KBM-7 (cell line): ENCODE results near the gene IRF9.
"Not testable (repeated sequence)": the region's sequence is repeated elsewhere in the genome, so short reads cannot be mapped to it uniquely, and the experiment has no call there.

Source experiments
- DNase-seq: peaks from one replicate; pipeline ENCODE4 v3.0.0-alpha.2; 2015
- in situ Hi-C: fragments of 300-500 bp; cut with MboI; formaldehyde crosslinking; loops from 2 replicates; pipeline ENCODE4 v1.14.3; 2020; ENCODE audit warnings: low sequenced_read_pairs, low pct_unique_long_range_greater_than_20kb, mixed read lengths

Gene IRF9

DNA sequence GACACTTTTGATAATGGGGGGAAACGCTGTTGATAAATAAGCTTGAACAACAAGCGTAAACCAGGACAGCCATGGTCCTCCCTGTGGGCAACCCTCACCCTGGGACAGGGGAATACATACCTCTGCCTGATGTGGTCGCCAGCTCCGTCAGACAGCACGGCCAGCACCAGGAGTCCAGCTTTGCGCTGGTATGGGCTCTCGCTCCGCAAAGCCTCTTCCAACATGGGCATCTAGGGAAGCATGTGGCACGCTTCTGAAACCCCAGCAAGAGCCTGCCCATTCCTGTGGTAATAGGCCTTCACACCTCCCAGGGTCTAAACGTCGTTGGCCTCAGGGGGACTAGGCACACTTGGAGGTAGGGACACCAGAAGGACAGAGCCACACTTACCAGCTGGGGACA lies 24.7 kb downstream of the IRF9 start:
- in situ Hi-C loops = no loop called here
- DNase-seq = no peak

DNA sequence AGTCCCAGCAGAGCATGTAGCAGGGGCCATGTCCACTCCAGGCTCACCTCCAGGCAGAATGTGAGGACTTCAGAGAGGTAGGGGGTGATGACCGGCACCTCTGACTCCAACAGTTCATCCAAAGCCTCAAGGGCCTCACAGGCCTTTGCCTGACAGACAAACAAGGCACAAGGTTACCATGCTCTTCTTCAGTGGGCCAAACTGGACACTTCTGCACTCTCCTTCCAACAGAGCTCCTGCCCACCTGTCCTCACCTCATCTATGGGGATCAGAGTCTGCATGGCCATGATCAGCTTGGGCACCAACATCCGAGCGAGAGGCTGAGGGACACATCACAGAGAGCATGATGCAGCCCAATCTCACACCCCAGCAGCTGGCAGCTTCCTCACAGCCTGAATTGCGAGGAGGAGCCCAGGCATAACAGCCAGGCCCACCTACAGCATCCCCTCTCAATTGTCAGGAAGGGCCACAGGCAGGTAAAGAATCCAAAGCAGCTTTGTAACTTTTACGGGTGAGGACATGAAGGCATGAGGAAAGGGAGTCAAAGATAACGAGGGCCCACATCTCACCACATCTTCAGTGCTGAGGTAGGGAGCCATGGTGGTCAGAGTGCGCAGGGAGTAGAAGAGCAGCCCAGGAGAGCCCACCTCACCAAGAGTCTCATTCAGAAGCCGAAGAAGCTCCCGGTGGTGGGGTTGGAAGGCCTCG lies 25.9 kb downstream of the IRF9 start:
- in situ Hi-C loops = no loop called here
- no peak for DNase-seq

DNA sequence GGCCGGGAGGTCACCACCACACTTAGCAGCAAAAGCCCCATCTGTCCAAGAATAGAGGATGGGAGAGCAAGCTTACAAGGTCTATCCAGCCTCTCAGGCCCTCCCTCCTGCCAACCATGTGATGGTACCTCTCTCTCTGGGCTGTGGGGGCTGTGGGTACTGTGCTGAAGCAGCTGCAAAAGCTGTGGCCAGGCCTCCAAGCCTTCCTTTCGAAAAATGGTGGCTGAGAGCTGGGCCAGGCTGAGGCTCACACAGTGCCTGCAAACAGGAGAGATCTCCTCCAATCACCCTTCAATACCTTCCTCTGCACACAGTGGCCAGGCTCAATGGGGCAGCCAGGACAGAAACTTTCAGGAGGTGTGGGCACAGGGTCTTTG lies 26.5 kb downstream of the IRF9 start:
- in situ Hi-C loops = no loop called here
- no peak for DNase-seq

DNA sequence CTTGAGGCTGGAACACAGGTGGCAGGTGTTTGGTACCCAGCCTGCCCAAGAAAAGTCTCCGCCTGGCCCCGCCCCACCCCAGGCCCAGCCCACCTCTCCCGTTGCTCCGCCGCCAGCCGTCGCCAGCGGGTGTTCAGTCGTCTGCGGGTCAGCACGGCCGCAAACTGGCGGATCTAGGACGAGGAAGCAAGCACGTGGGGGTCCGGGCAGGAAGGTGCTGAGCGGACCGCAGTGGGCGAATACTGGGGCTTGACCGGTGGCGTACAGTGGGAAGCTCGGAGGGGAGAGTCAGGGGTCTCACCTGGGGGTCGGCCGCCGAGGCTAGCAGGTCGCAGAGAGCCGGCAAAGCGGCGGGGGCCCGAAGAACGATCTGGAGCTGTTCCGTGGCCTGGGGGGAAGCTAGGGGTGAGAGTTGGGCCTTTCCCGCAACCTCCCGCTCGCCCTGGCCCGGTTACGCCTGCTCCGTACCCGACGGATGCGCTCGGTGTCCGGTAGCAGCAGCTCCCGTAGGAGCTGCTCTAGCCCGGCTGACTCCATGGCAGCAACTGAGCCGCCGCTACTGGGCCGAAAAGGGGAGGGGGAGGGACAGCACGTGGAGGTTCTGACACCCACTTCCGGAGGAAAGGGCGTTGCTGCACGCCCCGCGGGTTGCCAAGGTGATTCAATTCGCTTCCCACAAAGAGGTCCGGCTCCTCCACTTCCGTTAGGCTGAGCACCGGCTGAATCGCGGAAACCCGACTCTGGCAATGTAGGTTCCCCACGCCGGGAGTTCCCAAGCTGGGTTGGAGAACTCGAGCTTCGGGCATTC lies 27.4 kb downstream of the IRF9 start, which contains the start of gene IPO4:
IPO4 (minus strand) TSS at position 566 of the 808 bp plus-strand sequence; CDS start at position 537, 29 bp downstream.
- in situ Hi-C loops = no loop called here
- DNase-seq = peak; percentile 96

DNA sequence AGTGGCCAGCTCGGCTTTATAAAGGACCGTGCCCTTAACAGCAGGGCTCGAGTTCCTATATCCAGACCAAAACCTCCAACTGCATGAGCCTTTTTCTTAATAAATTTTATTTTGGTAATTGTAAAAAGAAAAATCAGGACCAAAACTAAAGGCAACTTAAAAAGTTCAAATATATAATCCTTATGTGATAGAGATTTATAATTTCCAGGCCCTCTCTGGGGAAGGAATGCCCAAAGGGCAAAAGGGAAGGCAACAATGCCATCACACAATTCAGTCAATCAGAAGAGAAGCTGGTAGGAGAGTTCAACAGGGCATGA lies 28.0 kb downstream of the IRF9 start:
- in situ Hi-C loops = no loop called here
- no peak for DNase-seq

DNA sequence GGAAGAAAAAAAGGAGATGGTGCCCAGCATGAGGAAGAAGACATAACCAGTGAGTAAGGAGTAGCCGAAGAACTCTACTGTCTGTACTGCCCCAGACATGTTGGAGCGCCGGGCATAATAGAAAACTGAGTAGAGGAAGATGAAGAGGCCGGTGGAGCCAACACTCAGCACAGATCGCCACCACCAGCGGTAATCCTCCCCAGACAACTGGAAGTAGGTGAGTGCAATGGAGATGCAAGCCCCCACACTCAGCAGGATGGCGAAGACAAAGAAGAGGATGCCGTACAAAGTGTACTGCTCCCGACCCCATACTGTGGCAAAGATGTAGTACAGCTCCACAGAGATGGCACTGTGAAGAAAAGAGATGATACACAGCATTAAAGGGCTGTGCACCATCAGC lies 28.4 kb downstream of the IRF9 start:
- in situ Hi-C loops = no loop called here
- DNase-seq = no peak

DNA sequence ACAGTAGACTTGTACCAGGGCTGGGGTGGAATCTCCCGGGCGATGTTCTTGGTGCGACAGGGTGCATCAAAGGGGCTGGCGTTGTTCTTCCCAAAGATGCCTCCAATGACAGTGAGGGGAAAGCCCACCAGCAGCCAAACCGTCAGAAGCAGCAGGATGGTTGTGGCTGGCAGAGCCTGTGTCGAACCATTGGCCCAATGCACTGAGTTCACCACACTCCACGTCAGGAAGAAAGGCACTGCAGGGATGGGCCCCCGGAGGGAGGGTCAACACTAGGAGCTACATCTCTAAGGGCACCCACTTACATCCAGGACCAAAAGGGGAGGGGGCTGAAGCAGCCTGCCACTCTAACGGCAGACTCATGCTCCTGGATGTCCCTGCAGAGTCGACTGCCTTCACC lies 29.4 kb downstream of the IRF9 start:
- in situ Hi-C loops = no loop called here

DNA sequence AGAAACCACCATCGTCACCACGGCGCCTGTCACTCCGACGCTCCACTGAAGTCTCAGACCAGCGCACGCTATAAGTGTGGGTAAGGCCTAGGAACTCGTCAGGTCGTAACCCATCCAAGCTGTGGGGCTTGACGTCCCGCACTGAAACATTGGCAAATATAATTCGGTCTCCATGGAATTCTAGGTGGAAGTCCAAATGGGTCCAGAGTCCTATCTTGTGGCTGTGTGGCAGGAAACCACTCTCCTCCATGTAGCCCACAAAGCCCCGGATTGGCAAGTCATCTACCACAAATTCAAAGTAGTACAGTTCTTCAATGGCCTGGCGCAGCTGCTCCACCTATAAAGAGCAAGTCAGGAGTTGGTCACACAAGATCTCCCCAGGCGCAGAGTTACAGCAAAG lies 31.9 kb downstream of the IRF9 start:
- in situ Hi-C loops = no loop called here
- DNase-seq = no peak

More for the DNA sequence above, 29.4 kb downstream of the IRF9 start:
- no peak for DNase-seq

DNA sequence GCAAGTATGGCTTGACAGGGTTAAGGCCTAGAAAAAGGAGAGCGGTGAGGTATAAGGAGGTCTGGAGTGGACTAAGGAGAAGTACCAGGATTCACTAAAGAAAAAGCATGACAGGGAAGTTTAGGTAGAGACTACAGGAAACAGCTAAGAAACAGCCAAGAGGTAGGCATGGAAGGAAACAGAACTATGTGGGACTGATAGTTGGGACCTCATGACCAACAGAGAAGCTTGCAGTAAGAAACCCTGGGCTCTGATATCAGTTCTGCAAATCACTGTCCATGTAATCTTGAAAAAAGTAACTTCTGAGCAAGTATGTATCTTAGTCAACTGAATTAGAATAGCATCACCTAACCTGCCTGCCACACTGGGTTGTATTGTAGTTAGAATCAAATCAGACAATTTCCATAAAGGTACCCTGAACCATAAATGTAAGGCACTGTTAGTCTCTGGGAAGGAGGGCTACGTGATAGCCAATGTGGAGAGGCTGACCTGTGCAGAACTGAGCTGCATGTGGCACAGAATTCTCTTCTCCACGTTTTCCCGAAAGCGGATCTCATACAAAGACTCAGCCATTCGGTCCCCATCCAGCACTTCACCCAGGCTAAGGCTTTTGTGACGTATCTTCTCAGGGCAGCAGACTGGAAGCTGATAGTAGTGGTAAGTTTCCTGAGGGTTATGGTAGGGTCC lies 33.3 kb downstream of the IRF9 start:
- in situ Hi-C loops = no loop called here
- no peak for DNase-seq

DNA sequence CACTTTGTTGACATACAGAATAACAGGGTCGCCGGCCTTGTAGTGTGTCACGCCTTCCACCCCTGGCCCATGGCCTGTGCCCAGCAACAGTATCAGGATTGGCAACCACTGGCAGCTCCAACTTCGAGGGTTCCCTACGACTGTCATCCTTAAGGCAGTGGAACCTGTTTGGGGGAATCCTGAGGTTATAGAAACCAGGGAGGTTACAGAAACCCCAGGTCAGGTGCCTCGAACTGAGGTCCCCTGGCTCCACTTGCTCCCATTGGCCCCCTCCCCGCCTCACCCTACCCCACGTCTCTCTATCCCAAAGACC lies 33.8 kb downstream of the IRF9 start:
- in situ Hi-C loops = no loop called here
- no peak for DNase-seq

DNA sequence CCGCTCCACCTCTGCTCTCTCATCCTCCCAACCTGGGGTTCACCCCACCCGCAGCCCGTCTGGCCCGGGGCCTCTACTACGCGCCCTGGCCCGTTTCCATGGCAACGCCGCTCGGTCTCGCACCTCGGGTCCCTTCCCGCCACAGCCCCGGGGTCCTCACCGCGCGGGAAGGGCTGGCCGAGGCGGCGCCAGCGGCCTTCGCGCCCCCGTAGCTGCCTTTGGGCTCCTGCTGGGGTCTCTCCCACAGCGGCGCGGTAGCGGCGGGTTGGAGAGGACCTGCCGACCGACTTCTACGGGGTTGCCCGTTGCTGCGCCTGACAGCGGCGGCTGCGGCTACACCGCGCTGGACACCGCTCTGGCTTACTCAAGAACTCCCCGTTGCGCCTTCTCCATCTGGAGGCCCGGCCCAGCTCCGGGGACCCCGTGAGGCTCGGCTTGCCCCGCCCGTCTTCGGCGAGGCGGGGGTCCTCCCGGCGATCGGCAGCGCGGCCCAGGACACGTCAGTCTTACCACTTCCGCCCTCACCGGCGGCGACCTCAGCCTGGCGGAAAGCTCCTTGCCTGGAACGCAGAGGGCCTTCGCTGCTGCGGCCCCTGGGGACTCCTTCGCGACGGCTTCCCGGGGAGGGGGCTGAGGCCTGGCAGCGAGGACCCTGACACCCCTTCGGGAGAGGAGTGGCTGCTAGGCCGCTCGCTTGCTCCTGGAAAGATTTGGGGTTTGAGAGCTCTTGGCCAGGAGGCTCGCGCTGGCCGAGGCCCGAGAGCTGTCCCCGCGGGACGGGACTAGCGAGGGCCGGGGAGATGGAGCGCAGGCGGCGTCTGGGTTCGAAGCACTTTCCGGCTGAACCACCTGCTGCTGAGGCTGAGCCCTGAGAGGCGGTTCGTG lies 34.4 kb downstream of the IRF9 start, which contains the start of gene TM9SF1:
TM9SF1 (minus strand) TSS at position 256 of the 885 bp plus-strand sequence. CDS start 422 bp downstream, outside the sequence.
- in situ Hi-C loops = no loop called here
- peak; percentile 89 for DNase-seq

DNA sequence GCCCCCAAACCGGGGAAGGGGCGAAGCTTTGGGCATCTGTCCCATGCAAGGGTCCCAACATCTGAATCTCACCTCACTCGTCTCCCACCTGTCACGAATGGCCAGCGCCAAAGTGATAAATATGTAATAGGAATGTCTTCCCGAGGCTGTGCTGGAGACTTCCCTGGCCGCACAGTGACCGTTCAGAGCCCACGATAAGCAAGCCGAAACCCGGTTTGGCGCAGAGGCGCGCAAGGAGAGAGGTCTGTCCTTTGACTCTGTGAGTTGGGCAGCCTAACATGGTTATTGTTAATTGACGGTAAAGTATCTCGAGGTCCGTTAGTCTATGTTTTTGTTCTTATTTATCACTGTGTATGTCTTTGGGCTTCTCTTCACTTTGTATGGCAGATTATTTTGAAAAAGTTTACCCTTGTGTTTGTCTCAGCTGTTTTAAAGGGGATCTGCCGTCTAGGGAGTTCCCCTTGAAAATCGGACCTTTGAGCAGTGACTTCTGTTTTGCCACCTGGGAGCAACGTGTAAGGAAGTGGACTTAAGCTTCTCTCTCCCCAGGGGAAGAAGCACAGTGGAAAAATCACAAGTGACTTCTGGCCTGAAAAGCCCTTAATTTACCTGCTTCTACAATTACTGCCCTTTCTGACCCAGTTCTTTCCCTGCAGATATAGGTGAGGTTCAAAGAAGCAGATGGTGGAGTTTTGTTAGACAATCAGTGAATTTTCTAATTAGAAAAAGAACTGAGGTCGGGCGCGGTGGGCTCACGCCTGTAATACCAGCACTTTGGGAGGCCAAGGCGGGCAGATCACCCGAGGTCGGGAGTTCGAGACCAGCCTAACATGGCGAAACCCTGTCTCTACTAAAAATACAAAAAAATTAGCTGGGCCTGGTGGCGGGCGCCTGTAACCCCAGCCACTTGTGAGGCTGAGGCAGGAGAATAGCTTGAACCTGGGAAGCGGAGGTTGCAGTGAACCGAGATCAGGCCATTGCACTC lies 35.3 kb downstream of the IRF9 start:
- peak; percentile 50 for DNase-seq

DNA sequence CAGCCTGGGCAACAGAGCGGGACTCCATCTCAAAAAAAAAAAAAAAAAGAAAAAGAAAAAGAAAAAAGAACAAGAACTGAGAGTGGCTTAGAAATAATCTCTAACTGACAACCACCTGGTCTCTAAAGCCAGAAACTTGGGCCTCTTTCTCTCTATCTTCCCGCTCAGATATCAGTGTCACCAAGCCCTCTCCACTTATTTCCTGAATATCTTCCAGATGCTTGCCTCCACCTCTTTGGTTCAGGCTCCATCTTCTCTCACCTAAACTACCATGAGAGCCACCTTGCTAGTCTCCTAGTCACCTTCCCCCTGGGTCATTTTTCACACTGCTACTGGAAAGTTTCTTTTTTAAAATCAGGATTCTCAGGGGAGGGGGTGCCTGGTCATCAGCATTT lies 36.0 kb downstream of the IRF9 start:
- in situ Hi-C loops = no loop called here
- no peak for DNase-seq

More for the DNA sequence above, 35.3 kb downstream of the IRF9 start:
- in situ Hi-C loops = no loop called here

DNA sequence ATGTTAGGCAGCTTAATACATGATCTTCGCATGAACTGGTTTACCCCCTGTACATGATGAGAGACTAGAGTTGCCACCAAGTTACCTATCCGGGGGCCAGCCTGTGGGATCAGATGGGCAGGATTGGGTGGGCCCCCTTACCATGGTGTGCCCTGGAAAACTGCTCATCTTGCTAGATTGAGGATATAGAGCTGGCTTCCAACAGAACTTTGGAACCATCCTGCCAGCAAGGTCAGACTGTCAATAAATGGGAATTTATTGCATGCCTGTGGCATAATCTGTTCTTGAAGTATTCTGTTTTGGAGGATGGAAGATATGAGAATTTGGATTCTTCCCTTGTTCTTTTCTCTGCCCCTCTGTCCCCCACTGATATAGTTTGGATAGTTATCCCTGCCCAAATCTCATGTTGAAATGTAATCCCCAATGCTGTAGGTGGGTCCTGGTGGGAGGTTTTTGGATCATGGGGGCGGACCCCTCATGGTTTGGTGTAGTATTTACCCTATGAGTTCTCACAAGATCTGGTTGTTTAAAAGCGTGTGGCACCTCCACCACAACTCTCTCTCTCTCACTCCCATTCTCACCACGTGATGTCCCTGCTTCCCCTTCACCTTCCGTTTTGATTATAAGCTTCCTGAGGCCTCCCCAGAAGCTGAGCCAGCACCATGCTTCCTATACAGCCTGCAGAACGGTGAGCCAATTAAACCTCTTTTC lies 37.9 kb downstream of the IRF9 start:
- in situ Hi-C loops = no loop called here
- DNase-seq = peak; percentile 34

DNA sequence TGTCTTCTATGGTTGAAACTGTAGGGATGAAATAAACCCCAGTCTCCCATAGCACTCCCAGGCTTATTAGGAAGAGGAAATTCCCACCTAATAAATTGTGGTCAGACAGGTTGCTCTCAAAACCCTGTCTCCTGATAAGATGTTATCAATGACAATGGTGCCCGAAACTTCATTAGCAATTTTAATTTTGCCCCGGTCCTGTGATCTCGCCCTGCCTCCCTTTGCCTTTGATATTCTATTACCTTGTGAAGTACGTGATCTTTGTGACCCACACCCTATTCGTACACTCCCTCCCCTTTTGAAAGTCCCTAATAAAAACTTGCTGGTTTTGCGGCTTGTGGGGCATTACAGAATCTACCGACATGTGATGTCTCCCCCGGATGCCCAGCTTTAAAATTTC lies 41.5 kb downstream of the IRF9 start:
- DNase-seq, in situ Hi-C loops: not testable (repeated sequence)

DNA sequence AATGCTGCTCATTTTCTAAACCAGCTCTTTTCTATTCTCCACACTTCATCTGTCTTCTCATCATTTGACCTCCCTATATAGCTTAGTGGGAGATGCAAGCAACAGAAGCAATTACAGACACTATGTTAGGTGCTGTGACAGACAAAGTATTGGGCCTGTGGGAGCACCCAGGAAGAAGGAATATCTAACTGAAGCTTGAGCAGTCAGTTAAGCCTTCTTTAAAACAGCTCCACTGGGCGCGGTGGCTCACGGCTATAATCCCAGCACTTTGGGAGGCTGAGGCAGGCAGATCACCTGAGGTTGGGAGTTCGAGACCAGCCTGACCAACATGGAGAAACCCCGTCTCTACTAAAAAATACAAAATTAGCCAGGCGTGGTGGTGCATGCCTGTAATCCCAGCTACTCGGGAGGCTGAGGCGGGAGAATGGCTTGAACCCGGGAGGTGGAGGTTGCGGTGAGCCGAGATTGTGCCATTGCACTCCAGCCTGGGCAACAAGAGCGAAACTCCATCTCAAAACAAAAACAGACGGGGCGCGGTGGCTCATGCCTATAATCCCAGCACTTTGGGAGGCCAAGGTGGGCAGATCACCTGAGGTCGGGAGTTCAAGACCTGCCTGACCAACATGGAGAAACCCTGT lies 42.3 kb downstream of the IRF9 start:
- DNase-seq, in situ Hi-C loops: not testable (repeated sequence)
